Loucy (cell line): ENCODE data around the gene CASK.

ENCODE experiments used
- EZH2phosphoT487 ChIP-seq: fragments of 200-600 bp; IDR thresholded peaks from 2 replicates; pipeline ENCODE4 v1.6.1; 2018; ENCODE audit warnings: antibody characterized with exemption, mild to moderate bottlenecking, moderate library complexity, borderline replicate concordance
- TF ChIP-seq, protein P1 (sequence below): fragments of 200-600 bp; sonication (generic); conservative IDR thresholded peaks from 2 replicates; pipeline ENCODE4 v1.5.1; 2014; ENCODE audit warnings: mild to moderate bottlenecking, antibody characterized with exemption, low read length

DNA sequence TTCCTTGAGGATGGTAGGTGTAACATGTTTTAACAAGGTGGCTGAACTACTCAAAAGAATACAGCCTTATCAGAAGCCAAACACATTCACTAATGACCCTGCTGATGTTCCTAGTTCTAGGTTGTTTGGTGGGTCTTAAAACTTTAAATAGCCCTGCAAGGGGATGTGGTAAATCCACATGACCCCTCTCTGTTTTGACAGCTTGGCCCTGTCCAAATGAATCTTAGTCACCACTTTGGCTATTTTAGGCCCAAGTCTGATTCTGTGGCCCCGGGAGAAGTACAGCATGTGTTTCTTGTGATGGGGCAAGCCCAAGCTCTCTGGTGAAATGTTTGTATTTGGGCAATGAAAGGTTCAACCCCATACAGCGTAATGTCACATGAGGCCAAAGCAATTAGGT lies 289.1 kb downstream of the CASK start:
- TF ChIP-seq, protein P1, sequence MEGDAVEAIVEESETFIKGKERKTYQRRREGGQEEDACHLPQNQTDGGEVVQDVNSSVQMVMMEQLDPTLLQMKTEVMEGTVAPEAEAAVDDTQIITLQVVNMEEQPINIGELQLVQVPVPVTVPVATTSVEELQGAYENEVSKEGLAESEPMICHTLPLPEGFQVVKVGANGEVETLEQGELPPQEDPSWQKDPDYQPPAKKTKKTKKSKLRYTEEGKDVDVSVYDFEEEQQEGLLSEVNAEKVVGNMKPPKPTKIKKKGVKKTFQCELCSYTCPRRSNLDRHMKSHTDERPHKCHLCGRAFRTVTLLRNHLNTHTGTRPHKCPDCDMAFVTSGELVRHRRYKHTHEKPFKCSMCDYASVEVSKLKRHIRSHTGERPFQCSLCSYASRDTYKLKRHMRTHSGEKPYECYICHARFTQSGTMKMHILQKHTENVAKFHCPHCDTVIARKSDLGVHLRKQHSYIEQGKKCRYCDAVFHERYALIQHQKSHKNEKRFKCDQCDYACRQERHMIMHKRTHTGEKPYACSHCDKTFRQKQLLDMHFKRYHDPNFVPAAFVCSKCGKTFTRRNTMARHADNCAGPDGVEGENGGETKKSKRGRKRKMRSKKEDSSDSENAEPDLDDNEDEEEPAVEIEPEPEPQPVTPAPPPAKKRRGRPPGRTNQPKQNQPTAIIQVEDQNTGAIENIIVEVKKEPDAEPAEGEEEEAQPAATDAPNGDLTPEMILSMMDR: no peak
- no peak for TF ChIP-seq EZH2phosphoT487
